Measurements from ENCODE around the gene UBE2E1. TPM values are rescaled to one million over a fixed set of nuclear protein-coding genes. Genes with fewer than 3 reads are reported as not detected.

UBE2E1 gene
- total RNA-seq, 4 donors from 2014 or later, result 51.1 to 115 (median 85.5) TPM

GRCh38 chr3:23872330-23872729 is 66.6 kb downstream of the UBE2E1 start:
- no peak for TF ChIP-seq CTCF (IDR thresholded peaks at IDR 0.05; ENCODE audit: low read depth)

DNA sequence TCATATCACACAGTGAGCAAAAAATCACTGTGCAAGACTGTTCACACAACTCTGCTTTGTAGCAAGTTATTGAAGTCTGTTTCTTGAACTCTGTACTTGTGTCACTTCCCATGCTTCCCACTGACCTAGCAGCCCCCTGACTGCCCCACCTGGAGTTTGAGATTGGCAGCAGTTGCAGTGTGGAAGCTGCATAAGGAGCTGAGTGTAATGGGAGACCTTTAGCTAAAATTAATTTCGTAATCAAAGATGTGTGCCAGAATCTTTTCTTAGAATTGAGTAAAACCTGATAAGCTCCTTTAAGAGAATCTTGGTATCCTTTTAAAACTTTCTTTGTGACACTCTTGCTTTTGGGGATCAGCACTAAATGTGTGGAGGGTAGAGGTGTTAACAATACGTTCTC is 68.2 kb downstream of the UBE2E1 start:
- no peak for TF ChIP-seq CTCF (IDR thresholded peaks at IDR 0.05; ENCODE audit: low read depth)

- TF ChIP-seq CTCF (IDR thresholded peaks at IDR 0.05; ENCODE audit: low read depth), result no peak
Observed at GRCh38 chr3:23874359-23875112, 68.8 kb downstream of the UBE2E1 start.

DNA sequence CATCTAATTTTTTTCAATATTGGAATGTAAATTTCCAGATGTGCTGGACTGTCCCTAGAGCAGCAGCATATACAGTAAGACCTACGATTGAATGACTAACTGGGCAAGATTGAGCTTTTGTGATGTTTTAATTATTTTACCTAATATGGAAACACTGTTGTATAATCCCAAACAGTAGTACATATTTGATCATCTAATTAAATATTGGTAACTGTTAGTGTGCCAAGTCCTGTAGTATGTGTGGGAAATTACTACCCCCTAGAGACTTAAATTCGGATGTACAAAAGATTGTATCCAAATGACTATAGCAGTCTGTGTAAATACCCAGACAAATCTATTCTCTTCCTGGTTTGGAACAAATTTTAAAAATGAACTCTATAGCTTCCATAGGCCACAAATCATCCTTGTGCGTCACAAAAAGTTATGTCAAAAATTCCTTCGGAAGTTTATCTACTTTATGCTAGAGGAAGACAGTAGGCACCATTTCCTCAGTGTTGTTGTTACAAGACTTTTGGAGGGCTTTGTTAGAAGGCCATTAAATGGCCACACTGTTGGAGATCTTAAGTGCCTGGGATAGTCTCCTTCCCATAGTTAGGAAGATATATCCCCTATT is 69.5 kb downstream of the UBE2E1 start:
- TF ChIP-seq CTCF (IDR thresholded peaks at IDR 0.05; ENCODE audit: low read depth), result no peak

DNA sequence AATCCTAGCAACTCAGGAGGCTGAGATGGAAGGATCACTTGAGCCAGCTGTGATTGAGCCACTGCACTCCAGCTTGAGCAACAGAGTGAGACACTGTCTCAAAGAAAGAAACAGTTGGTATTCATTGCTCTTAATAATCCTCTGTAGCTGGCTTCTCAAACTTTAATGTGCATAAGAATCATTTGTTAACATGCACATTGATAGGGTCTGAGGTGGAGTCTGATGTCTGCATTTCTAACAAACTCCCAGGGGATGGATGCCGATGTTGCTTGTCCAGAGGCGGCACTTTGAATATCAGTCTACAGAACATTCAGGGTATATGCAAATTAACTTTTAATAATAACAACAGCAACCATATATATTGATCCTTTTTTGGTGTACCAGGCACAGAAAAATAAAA is 71.2 kb downstream of the UBE2E1 start:
- TF ChIP-seq CTCF (IDR thresholded peaks at IDR 0.05; ENCODE audit: low read depth), result no peak

GRCh38 chr3:23877329-23877980 is 71.7 kb downstream of the UBE2E1 start:
- TF ChIP-seq CTCF (IDR thresholded peaks at IDR 0.05; ENCODE audit: low read depth), result no peak

DNA sequence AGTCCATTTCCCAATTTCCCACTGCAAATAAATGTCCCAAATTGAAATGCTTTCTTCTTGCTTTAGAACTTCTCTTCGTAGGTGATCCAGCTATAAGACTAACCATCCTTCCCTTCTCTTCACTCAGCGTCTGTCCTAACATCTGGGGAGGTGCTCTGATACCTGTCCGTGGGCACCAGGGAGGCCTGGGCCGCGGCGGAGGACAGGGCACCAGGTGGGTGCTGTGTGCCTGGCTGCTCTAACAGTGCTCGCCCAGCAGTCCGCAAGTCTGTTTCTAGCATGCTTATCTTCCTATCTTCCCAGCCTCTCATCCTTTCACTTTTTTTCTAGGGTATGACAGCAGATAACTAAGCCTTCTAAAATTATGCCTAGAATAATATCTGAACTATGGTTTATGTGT is 73.7 kb downstream of the UBE2E1 start:
- TF ChIP-seq CTCF (IDR thresholded peaks at IDR 0.05; ENCODE audit: low read depth), result no peak

Data from subcutaneous adipose tissue (tissue), 4 donors.